ENCODE results near the gene OTUB2.

Gene OTUB2

GRCh38 chr14:94080621-94081385 is 54.7 kb downstream of the OTUB2 start, which contains the start of the genes DDX24 and IFI27L1:
Gene DDX24 (minus strand): TSS chr14:94081202. CDS start chr14:94079742, 1,460 bp downstream.
Gene IFI27L1 (plus strand): TSS chr14:94081310. CDS start chr14:94096938, 15,628 bp downstream.
- TF ChIP-seq, protein P1, sequence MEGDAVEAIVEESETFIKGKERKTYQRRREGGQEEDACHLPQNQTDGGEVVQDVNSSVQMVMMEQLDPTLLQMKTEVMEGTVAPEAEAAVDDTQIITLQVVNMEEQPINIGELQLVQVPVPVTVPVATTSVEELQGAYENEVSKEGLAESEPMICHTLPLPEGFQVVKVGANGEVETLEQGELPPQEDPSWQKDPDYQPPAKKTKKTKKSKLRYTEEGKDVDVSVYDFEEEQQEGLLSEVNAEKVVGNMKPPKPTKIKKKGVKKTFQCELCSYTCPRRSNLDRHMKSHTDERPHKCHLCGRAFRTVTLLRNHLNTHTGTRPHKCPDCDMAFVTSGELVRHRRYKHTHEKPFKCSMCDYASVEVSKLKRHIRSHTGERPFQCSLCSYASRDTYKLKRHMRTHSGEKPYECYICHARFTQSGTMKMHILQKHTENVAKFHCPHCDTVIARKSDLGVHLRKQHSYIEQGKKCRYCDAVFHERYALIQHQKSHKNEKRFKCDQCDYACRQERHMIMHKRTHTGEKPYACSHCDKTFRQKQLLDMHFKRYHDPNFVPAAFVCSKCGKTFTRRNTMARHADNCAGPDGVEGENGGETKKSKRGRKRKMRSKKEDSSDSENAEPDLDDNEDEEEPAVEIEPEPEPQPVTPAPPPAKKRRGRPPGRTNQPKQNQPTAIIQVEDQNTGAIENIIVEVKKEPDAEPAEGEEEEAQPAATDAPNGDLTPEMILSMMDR (IDR thresholded peaks at IDR 0.05; ENCODE audit: low read depth, low read length, poor library complexity, severe bottlenecking) = no peak
- no peak for TF ChIP-seq EZH2phosphoT487 (IDR thresholded peaks at IDR 0.05; ENCODE audit: borderline replicate concordance, low read length)
- H3K27me3 ChIP-seq (ENCODE audit: control insufficient read depth, low read length) = no peaks in the 10 kb centered on the region
- H3F3A ChIP-seq (ENCODE audit: control insufficient read depth, insufficient read depth) = no peaks in the 10 kb centered on the region
- peak within 1 kb of the TSS; percentile 97 for H3K4me3 ChIP-seq (ENCODE audit: low read length)
- H3K4me1 ChIP-seq (ENCODE audit: control insufficient read depth, low read length) = peaks cover 43% of the 10 kb centered on the region
- peaks cover 75% of the 10 kb centered on the region for H3K79me2 ChIP-seq (ENCODE audit: control insufficient read depth, low read length)
- peaks cover 9% of the 10 kb centered on the region; the same call in 1 of the 2 replicates for H4K20me1 ChIP-seq (ENCODE audit: control insufficient read depth, insufficient read depth, low read depth, low read length)
- no peaks in the 10 kb centered on the region for H3K9me3 ChIP-seq (ENCODE audit: control insufficient read depth, insufficient read depth, low read length)
- peak within 1 kb of the TSS; percentile 62 for H3K27ac ChIP-seq (ENCODE audit: low read depth, low read length)
- no peaks in the 10 kb centered on the region for H3K9me2 ChIP-seq (replicated peaks; ENCODE audit: control insufficient read depth, low read length)
- peaks cover 43% of the 10 kb centered on the region for H3K36me3 ChIP-seq (ENCODE audit: control insufficient read depth, low read length)
- peak within 1 kb of the TSS; percentile 87 for H3K4me2 ChIP-seq (ENCODE audit: low read length)

- peaks cover 9% of the 10 kb centered on the region; the same call in 1 of the 2 replicates for H4K20me1 ChIP-seq (ENCODE audit: control insufficient read depth, insufficient read depth, low read depth, low read length)
- TF ChIP-seq, protein P1 (IDR thresholded peaks at IDR 0.05; ENCODE audit: low read depth, low read length, poor library complexity, severe bottlenecking) = no peak
- TF ChIP-seq EZH2phosphoT487 (IDR thresholded peaks at IDR 0.05; ENCODE audit: borderline replicate concordance, low read length) = no peak
- H3K27ac ChIP-seq (ENCODE audit: low read depth, low read length) = peak overlapping the region; percentile 62; the same call in 1 of the 2 replicates
- H3K9me2 ChIP-seq (replicated peaks; ENCODE audit: control insufficient read depth, low read length) = no peaks in the 10 kb centered on the region
- peaks cover 43% of the 10 kb centered on the region for H3K4me1 ChIP-seq (ENCODE audit: control insufficient read depth, low read length)
- peaks cover 69% of the 10 kb centered on the region for H3K79me2 ChIP-seq (ENCODE audit: control insufficient read depth, low read length)
- H3K27me3 ChIP-seq (ENCODE audit: control insufficient read depth, low read length) = no peaks in the 10 kb centered on the region
- H3K9me3 ChIP-seq (ENCODE audit: control insufficient read depth, insufficient read depth, low read length) = no peaks in the 10 kb centered on the region
- H3K4me2 ChIP-seq (ENCODE audit: low read length) = peak overlapping the region; percentile 87
- no peaks in the 10 kb centered on the region for H3F3A ChIP-seq (ENCODE audit: control insufficient read depth, insufficient read depth)
- H3K4me3 ChIP-seq (ENCODE audit: low read length) = peak overlapping the region; percentile 97
- peaks cover 37% of the 10 kb centered on the region for H3K36me3 ChIP-seq (ENCODE audit: control insufficient read depth, low read length)
Measured at GRCh38 chr14:94081386-94081820, 55.3 kb downstream of the OTUB2 start.

- TF ChIP-seq, protein P1 (IDR thresholded peaks at IDR 0.05; ENCODE audit: low read depth, low read length, poor library complexity, severe bottlenecking) = no peak
- no peak for TF ChIP-seq EZH2phosphoT487 (IDR thresholded peaks at IDR 0.05; ENCODE audit: borderline replicate concordance, low read length)
Measured at GRCh38 chr14:94087891-94088290, 61.8 kb downstream of the OTUB2 start.

More at GRCh38 chr14:94087891-94088290, 61.8 kb downstream of the OTUB2 start:
- H3K9me3 ChIP-seq (ENCODE audit: control insufficient read depth, insufficient read depth, low read length) = no peaks in the 10 kb centered on the region
- H3K9me2 ChIP-seq (replicated peaks; ENCODE audit: control insufficient read depth, low read length) = no peaks in the 10 kb centered on the region
- H4K20me1 ChIP-seq (ENCODE audit: control insufficient read depth, insufficient read depth, low read depth, low read length) = no peaks in the 10 kb centered on the region
- no peak overlapping the region for H3K27ac ChIP-seq (ENCODE audit: low read depth, low read length)
- no peaks in the 10 kb centered on the region for H3F3A ChIP-seq (ENCODE audit: control insufficient read depth, insufficient read depth)
- H3K4me2 ChIP-seq (ENCODE audit: low read length) = no peak overlapping the region
- no peak overlapping the region for H3K4me3 ChIP-seq (ENCODE audit: low read length)
- H3K4me1 ChIP-seq (ENCODE audit: control insufficient read depth, low read length) = no peaks in the 10 kb centered on the region
- no peaks in the 10 kb centered on the region for H3K27me3 ChIP-seq (ENCODE audit: control insufficient read depth, low read length)
- H3K79me2 ChIP-seq (ENCODE audit: control insufficient read depth, low read length) = peaks cover 5% of the 10 kb centered on the region
- no peaks in the 10 kb centered on the region for H3K36me3 ChIP-seq (ENCODE audit: control insufficient read depth, low read length)
